ENCODE measurements around the gene CCSER1. TPM values are rescaled to one million over a fixed set of nuclear protein-coding genes. Genes with fewer than 3 reads are reported as not detected.

The CCSER1 gene
- total RNA-seq, 1 donor from 2014 or later, result not detected

DNA sequence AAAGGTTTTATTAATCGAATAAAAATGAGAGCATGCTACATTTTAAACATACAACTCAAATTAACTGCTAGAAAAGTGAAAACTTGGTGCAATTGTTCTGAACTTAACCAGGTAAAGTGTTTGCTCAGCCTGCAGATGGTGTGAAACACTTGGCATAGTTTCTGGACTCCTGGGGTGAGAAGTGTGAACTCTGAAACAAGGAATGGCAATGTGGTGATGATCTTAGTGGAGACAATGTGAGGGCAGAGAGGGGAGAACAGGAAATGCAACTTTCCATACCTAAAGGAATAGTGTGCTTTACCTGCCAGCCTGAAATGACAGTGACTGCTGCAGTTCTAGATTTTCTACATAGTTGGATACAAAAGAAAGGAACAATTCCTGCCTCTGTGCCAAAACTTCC is 57.4 kb downstream of the CCSER1 start:
- Mint-ChIP-seq H3K36me3 (ENCODE audit: low read depth) (no peaks in the 10 kb centered on the region), H3K4me3 (ENCODE audit: low read depth) (no peak overlapping the region), H3K27me3 (ENCODE audit: low read depth) (no peaks in the 10 kb centered on the region), H3K9me3 (no peaks in the 10 kb centered on the region), H3K27ac (no peak overlapping the region), H3K4me1 (ENCODE audit: low read depth) (no peaks in the 10 kb centered on the region)
- intact Hi-C loops (cut with micrococcal nuclease), result no loop called here
- DNase-seq (ENCODE audit: low spot score), result no peak

DNA sequence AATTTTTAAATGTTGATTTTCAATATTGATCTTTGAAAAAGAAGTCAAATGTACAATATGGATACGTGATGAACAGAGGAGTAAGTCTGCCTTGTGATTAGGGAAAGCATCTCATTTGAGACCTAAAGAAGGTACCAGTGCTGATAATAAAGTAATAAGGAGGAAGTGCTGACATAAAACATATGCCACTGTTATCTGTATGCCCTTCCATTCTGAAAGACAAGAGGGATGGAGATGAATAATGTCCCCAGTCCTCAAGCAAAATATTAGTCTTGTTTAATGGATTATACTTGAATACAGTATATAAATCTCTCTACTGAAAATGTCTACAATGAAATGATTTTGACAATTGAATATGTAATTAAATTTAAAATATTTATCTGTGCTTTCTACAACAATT is 58.2 kb downstream of the CCSER1 start:
- H3K36me3 Mint-ChIP-seq (ENCODE audit: low read depth), result no peaks in the 10 kb centered on the region
- no peaks in the 10 kb centered on the region for H3K4me1 Mint-ChIP-seq (ENCODE audit: low read depth)
- no peak overlapping the region for H3K27ac Mint-ChIP-seq
- no peaks in the 10 kb centered on the region for H3K9me3 Mint-ChIP-seq
- H3K4me3 Mint-ChIP-seq (ENCODE audit: low read depth), result no peak overlapping the region
- intact Hi-C loops (cut with micrococcal nuclease), result no loop called here
- no peaks in the 10 kb centered on the region for H3K27me3 Mint-ChIP-seq (ENCODE audit: low read depth)
- DNase-seq (ENCODE audit: low spot score), result no peak

DNA sequence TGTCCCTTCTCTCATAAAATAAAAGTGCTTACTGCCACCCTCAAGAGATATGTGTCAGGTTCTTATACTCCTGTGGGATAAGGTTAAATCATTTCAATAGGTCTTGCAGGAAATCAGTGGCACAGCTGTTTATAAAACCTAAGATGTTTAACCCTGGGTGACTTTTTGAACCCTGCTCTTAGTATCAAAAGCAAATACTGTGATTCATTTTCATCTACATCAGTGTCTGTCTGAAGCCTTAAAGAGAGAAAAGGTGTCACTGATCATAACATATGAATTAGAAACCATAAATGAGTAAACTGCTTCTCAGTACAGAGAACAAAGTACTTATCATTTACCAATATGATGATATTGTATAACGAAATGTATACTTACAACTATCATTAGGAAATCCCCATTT is 59.0 kb downstream of the CCSER1 start:
- Mint-ChIP-seq H3K27me3 (ENCODE audit: low read depth) (no peaks in the 10 kb centered on the region), H3K27ac (no peak overlapping the region), H3K4me1 (ENCODE audit: low read depth) (no peaks in the 10 kb centered on the region), H3K9me3 (no peaks in the 10 kb centered on the region), H3K4me3 (ENCODE audit: low read depth) (no peak overlapping the region), H3K36me3 (ENCODE audit: low read depth) (no peaks in the 10 kb centered on the region)
- intact Hi-C loops (cut with micrococcal nuclease), result no loop called here
- no peak for DNase-seq (ENCODE audit: low spot score)

DNA sequence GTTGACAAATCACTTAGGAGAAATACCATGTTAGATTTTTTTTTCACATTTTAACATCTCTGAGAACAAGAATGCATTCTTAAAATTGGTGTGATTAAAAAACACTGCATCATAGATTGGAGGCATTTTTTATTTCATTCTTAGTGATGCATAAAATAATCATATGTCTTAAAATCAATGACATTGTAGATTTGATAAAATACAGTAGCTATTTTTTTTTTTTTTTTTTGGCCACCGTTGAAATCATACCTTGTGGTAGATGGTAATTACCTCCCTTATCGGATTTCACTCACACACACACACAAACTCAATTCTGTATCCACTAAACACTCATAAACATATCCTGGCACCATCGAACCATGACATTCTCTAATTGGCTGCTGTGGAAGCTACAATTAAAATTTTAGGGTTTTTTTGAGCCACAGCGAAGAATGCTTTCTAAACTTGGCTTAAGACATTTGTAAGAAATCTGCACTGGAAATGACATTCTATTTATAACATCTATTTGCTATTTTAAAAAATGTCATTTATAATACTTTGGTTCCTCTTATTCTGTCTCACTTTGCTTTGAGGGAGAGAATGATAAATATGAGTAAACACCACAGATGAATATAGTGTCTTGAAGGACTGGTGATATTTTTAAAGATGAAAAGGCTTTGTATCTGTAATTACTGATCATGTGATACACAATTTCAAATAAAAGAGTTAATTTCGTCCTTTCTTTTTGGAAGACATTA is 60.1 kb downstream of the CCSER1 start:
- no peak for DNase-seq (ENCODE audit: low spot score)

GRCh38 chr4:90189178-90189577 is 62.0 kb downstream of the CCSER1 start:
- H3K4me3 Mint-ChIP-seq (ENCODE audit: low read depth), result no peak overlapping the region
- no peaks in the 10 kb centered on the region for H3K27me3 Mint-ChIP-seq (ENCODE audit: low read depth)
- DNase-seq (ENCODE audit: low spot score), result no peak
- H3K36me3 Mint-ChIP-seq (ENCODE audit: low read depth), result no peaks in the 10 kb centered on the region
- H3K9me3 Mint-ChIP-seq, result no peaks in the 10 kb centered on the region
- intact Hi-C loops (cut with micrococcal nuclease), result no loop called here
- no peak overlapping the region for H3K27ac Mint-ChIP-seq
- H3K4me1 Mint-ChIP-seq (ENCODE audit: low read depth), result no peaks in the 10 kb centered on the region

More for the DNA sequence above, 60.1 kb downstream of the CCSER1 start:
- intact Hi-C loops (cut with micrococcal nuclease), result no loop called here
- H3K4me3 Mint-ChIP-seq (ENCODE audit: low read depth), result no peak overlapping the region
- H3K27me3 Mint-ChIP-seq (ENCODE audit: low read depth), result no peaks in the 10 kb centered on the region
- H3K4me1 Mint-ChIP-seq (ENCODE audit: low read depth), result no peaks in the 10 kb centered on the region
- H3K27ac Mint-ChIP-seq, result no peak overlapping the region
- no peaks in the 10 kb centered on the region for H3K9me3 Mint-ChIP-seq
- H3K36me3 Mint-ChIP-seq (ENCODE audit: low read depth), result no peaks in the 10 kb centered on the region

DNA sequence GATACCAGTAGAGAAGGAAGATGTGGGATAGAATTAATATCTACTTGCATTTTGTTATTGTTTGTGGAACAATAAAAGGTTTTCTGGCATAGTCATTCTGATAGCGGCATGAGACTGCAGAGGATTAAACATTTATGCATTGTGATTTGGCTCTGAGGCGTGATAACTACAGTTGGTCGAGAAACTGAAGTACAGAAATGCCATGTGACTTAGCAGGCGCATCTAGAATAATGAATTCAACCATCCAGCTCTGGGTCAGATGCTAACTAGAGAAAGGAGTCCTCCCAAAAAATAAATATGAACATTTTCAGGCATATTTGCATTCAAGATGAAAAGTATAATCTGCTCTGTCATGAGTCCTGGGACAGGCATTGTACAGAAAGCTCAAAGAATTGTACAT is 62.8 kb downstream of the CCSER1 start:
- no peak for DNase-seq (ENCODE audit: low spot score)
- H3K4me1 Mint-ChIP-seq (ENCODE audit: low read depth), result no peaks in the 10 kb centered on the region
- no peaks in the 10 kb centered on the region for H3K9me3 Mint-ChIP-seq
- H3K27me3 Mint-ChIP-seq (ENCODE audit: low read depth), result no peaks in the 10 kb centered on the region
- no peak overlapping the region for H3K4me3 Mint-ChIP-seq (ENCODE audit: low read depth)
- no peaks in the 10 kb centered on the region for H3K36me3 Mint-ChIP-seq (ENCODE audit: low read depth)
- intact Hi-C loops (cut with micrococcal nuclease), result no loop called here
- no peak overlapping the region for H3K27ac Mint-ChIP-seq

DNA sequence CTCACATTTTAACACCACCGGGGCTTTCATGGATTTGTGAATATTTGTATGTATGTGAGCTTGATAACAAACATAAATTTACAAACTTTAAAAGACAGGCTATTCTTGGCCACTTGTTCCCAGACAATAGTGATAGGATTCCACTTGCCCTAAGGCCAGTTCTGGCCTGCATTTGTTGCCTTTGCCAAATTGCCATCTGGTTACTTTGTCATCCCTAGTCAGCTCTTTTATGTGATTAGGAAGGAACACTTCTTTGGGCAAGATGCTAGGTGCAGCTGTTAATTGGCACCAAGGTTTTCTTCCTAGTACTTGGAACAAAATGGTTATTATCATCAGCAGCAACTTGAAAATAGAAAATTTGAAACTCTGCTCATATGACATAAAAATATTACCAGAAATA is 63.3 kb downstream of the CCSER1 start:
- intact Hi-C loops (cut with micrococcal nuclease), result no loop called here
- H3K27me3 Mint-ChIP-seq (ENCODE audit: low read depth), result no peaks in the 10 kb centered on the region
- no peaks in the 10 kb centered on the region for H3K4me1 Mint-ChIP-seq (ENCODE audit: low read depth)
- no peaks in the 10 kb centered on the region for H3K36me3 Mint-ChIP-seq (ENCODE audit: low read depth)
- H3K9me3 Mint-ChIP-seq, result no peaks in the 10 kb centered on the region
- no peak for DNase-seq (ENCODE audit: low spot score)
- H3K27ac Mint-ChIP-seq, result no peak overlapping the region
- H3K4me3 Mint-ChIP-seq (ENCODE audit: low read depth), result no peak overlapping the region

- Mint-ChIP-seq H3K4me1 (ENCODE audit: low read depth) (no peaks in the 10 kb centered on the region), H3K27ac (no peak overlapping the region), H3K4me3 (ENCODE audit: low read depth) (no peak overlapping the region), H3K9me3 (no peaks in the 10 kb centered on the region), H3K36me3 (ENCODE audit: low read depth) (no peaks in the 10 kb centered on the region), H3K27me3 (ENCODE audit: low read depth) (no peaks in the 10 kb centered on the region)
- no peak for DNase-seq (ENCODE audit: low spot score)
- intact Hi-C loops (cut with micrococcal nuclease), result no loop called here
Observed at GRCh38 chr4:90198086-90198847, 71.1 kb downstream of the CCSER1 start.

DNA sequence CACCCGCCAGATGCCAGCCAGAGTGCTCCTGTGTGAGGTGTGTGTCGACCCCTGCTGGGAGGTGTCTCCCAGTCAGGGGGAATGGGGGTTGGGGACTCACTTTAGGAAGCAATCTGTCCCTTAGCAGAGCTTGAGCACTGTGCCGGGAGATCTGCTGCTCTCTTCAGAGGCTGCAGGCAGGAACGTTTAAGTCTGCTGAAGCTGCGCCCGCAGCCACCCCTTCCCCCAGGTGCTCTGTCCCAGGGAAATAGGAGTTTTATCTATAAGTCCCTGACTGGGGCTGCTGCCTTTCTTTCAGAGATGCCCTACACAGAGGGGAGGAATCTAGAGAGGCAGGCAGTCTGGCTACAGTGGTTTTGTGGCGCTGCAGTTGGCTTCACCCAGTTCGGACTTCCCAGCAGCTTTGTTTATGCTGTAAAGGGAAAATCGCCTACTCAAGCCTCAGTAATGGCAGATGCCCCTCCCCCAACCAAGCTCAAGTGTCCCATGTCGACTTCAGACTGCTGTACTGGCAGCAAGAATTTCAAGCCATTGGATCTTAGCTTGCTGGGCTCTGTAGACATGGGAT is 80.8 kb downstream of the CCSER1 start:
- Mint-ChIP-seq H3K4me3 (ENCODE audit: low read depth) (no peak overlapping the region), H3K27ac (no peak overlapping the region), H3K9me3 (no peaks in the 10 kb centered on the region), H3K27me3 (ENCODE audit: low read depth) (no peaks in the 10 kb centered on the region), H3K4me1 (ENCODE audit: low read depth) (no peaks in the 10 kb centered on the region), H3K36me3 (ENCODE audit: low read depth) (no peaks in the 10 kb centered on the region)
- intact Hi-C loops (cut with micrococcal nuclease), result no loop called here
- DNase-seq (ENCODE audit: low spot score), result no peak

- H3K9me3 Mint-ChIP-seq, result no peaks in the 10 kb centered on the region
- no peak overlapping the region for H3K4me3 Mint-ChIP-seq (ENCODE audit: low read depth)
- no peaks in the 10 kb centered on the region for H3K36me3 Mint-ChIP-seq (ENCODE audit: low read depth)
- intact Hi-C loops (cut with micrococcal nuclease), result no loop called here
- H3K4me1 Mint-ChIP-seq (ENCODE audit: low read depth), result no peaks in the 10 kb centered on the region
- no peak overlapping the region for H3K27ac Mint-ChIP-seq
- DNase-seq (ENCODE audit: low spot score), result no peak
- H3K27me3 Mint-ChIP-seq (ENCODE audit: low read depth), result no peaks in the 10 kb centered on the region
Observed at GRCh38 chr4:90209922-90210321, 82.7 kb downstream of the CCSER1 start.

DNA sequence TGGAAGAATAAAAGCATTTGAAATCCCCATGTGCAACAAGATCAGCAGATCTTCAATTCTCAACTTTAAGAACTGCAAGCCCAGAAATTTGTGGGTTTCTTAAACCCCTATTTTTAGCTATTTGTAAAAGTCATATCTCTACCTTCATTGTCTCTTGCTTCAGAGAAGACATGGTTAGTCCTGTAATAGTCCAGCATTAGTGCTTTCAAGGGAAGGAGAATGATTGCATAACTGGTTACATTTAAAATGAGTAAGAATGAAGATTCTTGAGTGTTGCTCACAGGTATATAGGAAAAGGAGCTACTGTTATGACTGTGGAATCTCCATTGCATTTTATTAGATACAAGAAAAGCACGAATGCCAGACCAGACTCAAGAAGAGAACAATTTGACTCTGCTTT is 84.0 kb downstream of the CCSER1 start:
- intact Hi-C loops (cut with micrococcal nuclease), result no loop called here
- H3K4me3 Mint-ChIP-seq (ENCODE audit: low read depth), result no peak overlapping the region
- H3K27me3 Mint-ChIP-seq (ENCODE audit: low read depth), result no peaks in the 10 kb centered on the region
- H3K9me3 Mint-ChIP-seq, result no peaks in the 10 kb centered on the region
- no peaks in the 10 kb centered on the region for H3K4me1 Mint-ChIP-seq (ENCODE audit: low read depth)
- DNase-seq (ENCODE audit: low spot score), result no peak
- no peak overlapping the region for H3K27ac Mint-ChIP-seq
- no peaks in the 10 kb centered on the region for H3K36me3 Mint-ChIP-seq (ENCODE audit: low read depth)

DNA sequence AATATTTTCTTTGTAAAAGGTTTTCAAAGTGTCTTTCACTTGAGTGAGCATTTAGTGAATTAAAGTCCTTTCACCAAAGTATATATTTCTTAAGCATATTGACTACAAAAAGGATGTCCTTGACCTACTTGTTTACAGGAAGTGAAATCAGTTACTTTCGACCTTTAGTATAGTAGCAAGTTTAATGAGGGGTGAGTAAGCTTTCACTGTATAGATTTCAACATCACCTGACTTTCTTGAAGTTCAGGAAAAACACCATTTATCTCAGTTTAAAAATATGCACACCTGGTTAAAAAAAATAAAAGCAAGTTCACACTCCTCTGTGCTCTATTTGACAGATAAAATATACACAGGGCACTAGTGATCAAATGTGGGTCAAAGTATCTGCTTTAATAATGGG is 88.1 kb downstream of the CCSER1 start:
- no peak overlapping the region for H3K27ac Mint-ChIP-seq
- DNase-seq (ENCODE audit: low spot score), result no peak
- intact Hi-C loops (cut with micrococcal nuclease), result no loop called here
- no peaks in the 10 kb centered on the region for H3K4me1 Mint-ChIP-seq (ENCODE audit: low read depth)
- H3K27me3 Mint-ChIP-seq (ENCODE audit: low read depth), result no peaks in the 10 kb centered on the region
- no peaks in the 10 kb centered on the region for H3K9me3 Mint-ChIP-seq
- no peaks in the 10 kb centered on the region for H3K36me3 Mint-ChIP-seq (ENCODE audit: low read depth)
- H3K4me3 Mint-ChIP-seq (ENCODE audit: low read depth), result no peak overlapping the region

- intact Hi-C loops (cut with micrococcal nuclease), result no loop called here
Observed at GRCh38 chr4:90219822-90220221, 92.6 kb downstream of the CCSER1 start.

More at GRCh38 chr4:90219822-90220221, 92.6 kb downstream of the CCSER1 start:
- no peaks in the 10 kb centered on the region for H3K36me3 Mint-ChIP-seq (ENCODE audit: low read depth)
- no peak overlapping the region for H3K4me3 Mint-ChIP-seq (ENCODE audit: low read depth)
- no peaks in the 10 kb centered on the region for H3K27me3 Mint-ChIP-seq (ENCODE audit: low read depth)
- no peak for DNase-seq (ENCODE audit: low spot score)
- H3K9me3 Mint-ChIP-seq, result no peaks in the 10 kb centered on the region
- no peak overlapping the region for H3K27ac Mint-ChIP-seq
- no peaks in the 10 kb centered on the region for H3K4me1 Mint-ChIP-seq (ENCODE audit: low read depth)
